DND-41 (cell line): ENCODE results near the gene TNFSF12.

Experiments used
- ATAC-seq: fragments of 200-7000 bp; cut with Tn5 transposase; 3 replicates; pipeline ENCODE4 v1.9.1; 2021; ENCODE audit warnings: low read depth; ENCODE audit not compliant: insufficient read depth
- DNase-seq: peaks from one replicate; pipeline ENCODE4 v3.0.0-alpha.2; 2020
- H2AFZ ChIP-seq: 2 replicates; pipeline ENCODE4 v1.6.0; 2012; ENCODE audit warnings: low read depth, low read length
- H3K27ac ChIP-seq: 2 replicates; pipeline ENCODE4 v1.5.1; 2012; ENCODE audit warnings: low read length, inconsistent platforms
- H3K27me3 ChIP-seq: fragments of 200-600 bp; sonication (generic); 2 replicates; pipeline ENCODE4 v1.6.0; 2012; ENCODE audit warnings: low read length, mild to moderate bottlenecking, inconsistent platforms; ENCODE audit not compliant: insufficient read depth, poor library complexity
- H3K36me3 ChIP-seq: 2 replicates; pipeline ENCODE4 v1.5.1; 2012; ENCODE audit warnings: low read length, inconsistent platforms; ENCODE audit not compliant: insufficient read depth
- H3K4me1 ChIP-seq: 2 replicates; pipeline ENCODE4 v1.5.1; 2012; ENCODE audit warnings: mild to moderate bottlenecking, low read length; ENCODE audit not compliant: insufficient read depth
- H3K4me2 ChIP-seq: 2 replicates; pipeline ENCODE4 v1.6.0; 2012; ENCODE audit warnings: mild to moderate bottlenecking, moderate library complexity, low read length, inconsistent platforms; ENCODE audit not compliant: insufficient read depth
- H3K4me3 ChIP-seq, 2 experiments: fragments of 200-600 bp in 1 of 2; shearing (Covaris generic) in 1 of 2; 2 replicates each; pipeline ENCODE4 v1.5.1; 2012 to 2016; ENCODE audit warnings: inconsistent platforms in 2 of 2, low read length in 2 of 2, mild to moderate bottlenecking in 2 of 2, low read depth in 1 of 2, moderate library complexity in 1 of 2
- H3K79me2 ChIP-seq: 2 replicates; pipeline ENCODE4 v1.6.0; 2012; ENCODE audit warnings: low read length, inconsistent platforms; ENCODE audit not compliant: insufficient read depth
- H3K9ac ChIP-seq: 2 replicates; pipeline ENCODE4 v1.6.0; 2012; ENCODE audit warnings: low read depth, mild to moderate bottlenecking, inconsistent platforms, low read length, moderate library complexity
- H3K9me3 ChIP-seq: 2 replicates; pipeline ENCODE4 v1.5.1; 2012; ENCODE audit warnings: low read length, moderate library complexity, mild to moderate bottlenecking, inconsistent platforms; ENCODE audit not compliant: insufficient read depth, severe bottlenecking
- H4K20me1 ChIP-seq: 2 replicates; pipeline ENCODE4 v1.6.0; 2012; ENCODE audit warnings: low read length; ENCODE audit not compliant: insufficient read depth
- CTCF ChIP-seq: IDR thresholded peaks from 2 replicates; pipeline ENCODE4 v1.5.1; 2012; ENCODE audit warnings: borderline replicate concordance, low read length, moderate library complexity, mild to moderate bottlenecking; ENCODE audit not compliant: poor library complexity, severe bottlenecking; ENCODE audit errors: extremely low read depth
- EZH2 ChIP-seq: IDR thresholded peaks from 3 replicates; pipeline ENCODE4 v1.6.1; 2012; ENCODE audit warnings: borderline replicate concordance, low read depth, mild to moderate bottlenecking, moderate library complexity, low read length, inconsistent platforms; ENCODE audit not compliant: severe bottlenecking

The TNFSF12 gene

GRCh38 chr17:7509937-7510336 is 38.9 kb upstream of the TNFSF12 start:
- H2AFZ ChIP-seq = no peak overlapping the region
- H3K9me3 ChIP-seq = no peaks in the 10 kb centered on the region
- no peak overlapping the region for H3K9ac ChIP-seq
- H4K20me1 ChIP-seq = peaks cover 14% of the 10 kb centered on the region; the same call in 1 of the 2 replicates
- H3K4me2 ChIP-seq = no peak overlapping the region
- H3K4me3 ChIP-seq = no peak overlapping the region
- no peak for ATAC-seq
- peaks cover 94% of the 10 kb centered on the region for H3K36me3 ChIP-seq
- no peaks in the 10 kb centered on the region for H3K4me1 ChIP-seq
- no peak for DNase-seq
- TF ChIP-seq CTCF = no peak
- TF ChIP-seq EZH2 = no peak
- H3K27ac ChIP-seq = no peak overlapping the region
- no peaks in the 10 kb centered on the region for H3K27me3 ChIP-seq
- H3K79me2 ChIP-seq = no peaks in the 10 kb centered on the region

- H3K9ac ChIP-seq = no peak overlapping the region
- H3K27ac ChIP-seq = no peak overlapping the region
- no peak for ATAC-seq
- H3K4me1 ChIP-seq = no peaks in the 10 kb centered on the region
- no peak overlapping the region for H3K4me2 ChIP-seq
- H3K79me2 ChIP-seq = no peaks in the 10 kb centered on the region
- H3K36me3 ChIP-seq = peaks cover 86% of the 10 kb centered on the region
- H4K20me1 ChIP-seq = peaks cover 14% of the 10 kb centered on the region; the same call in 1 of the 2 replicates
- H3K27me3 ChIP-seq = no peaks in the 10 kb centered on the region
- DNase-seq = no peak
- no peak for TF ChIP-seq CTCF
- no peak for TF ChIP-seq EZH2
- no peaks in the 10 kb centered on the region for H3K9me3 ChIP-seq
- H3K4me3 ChIP-seq = no peak overlapping the region
- H2AFZ ChIP-seq = no peak overlapping the region
Measured at GRCh38 chr17:7511108-7511507, 37.8 kb upstream of the TNFSF12 start.

- DNase-seq (no peak), ATAC-seq (no peak)
- H4K20me1 ChIP-seq = peaks cover 11% of the 10 kb centered on the region; the same call in 1 of the 2 replicates
- H3K27me3 ChIP-seq = no peaks in the 10 kb centered on the region
- H3K4me1 ChIP-seq = no peaks in the 10 kb centered on the region
- H3K9ac ChIP-seq = no peak overlapping the region
- H3K4me2 ChIP-seq = no peak overlapping the region
- peaks cover 76% of the 10 kb centered on the region for H3K36me3 ChIP-seq
- no peak overlapping the region for H3K4me3 ChIP-seq
- no peaks in the 10 kb centered on the region for H3K9me3 ChIP-seq
- no peak overlapping the region for H2AFZ ChIP-seq
- H3K27ac ChIP-seq = no peak overlapping the region
- H3K79me2 ChIP-seq = no peaks in the 10 kb centered on the region
- TF ChIP-seq EZH2 = no peak
- TF ChIP-seq CTCF = no peak
Measured at GRCh38 chr17:7512105-7512504, 36.8 kb upstream of the TNFSF12 start.
